IMR-90 (cell line): ENCODE results near the gene MSH5.

Experiments
- BHLHE40 ChIP-seq: fragments of 150-350 bp; IDR thresholded peaks from 2 replicates; pipeline ENCODE4 v1.6.1; 2016; ENCODE audit warnings: mild to moderate bottlenecking, low read depth, low read length
- CTCF ChIP-seq: conservative IDR thresholded peaks from 2 replicates; pipeline ENCODE4 v1.5.1; 2012; ENCODE audit warnings: mild to moderate bottlenecking, low read depth, low read length, improper control_type of control experiment
- NFE2L2 ChIP-seq: fragments of 150-350 bp; IDR thresholded peaks from 2 replicates; pipeline ENCODE4 v1.6.1; 2016; ENCODE audit warnings: low read depth, mild to moderate bottlenecking, low read length
- POLR2A ChIP-seq: IDR thresholded peaks from 2 replicates; pipeline ENCODE4 v1.6.1; 2012; ENCODE audit warnings: mild to moderate bottlenecking, low read depth, low read length

DNA sequence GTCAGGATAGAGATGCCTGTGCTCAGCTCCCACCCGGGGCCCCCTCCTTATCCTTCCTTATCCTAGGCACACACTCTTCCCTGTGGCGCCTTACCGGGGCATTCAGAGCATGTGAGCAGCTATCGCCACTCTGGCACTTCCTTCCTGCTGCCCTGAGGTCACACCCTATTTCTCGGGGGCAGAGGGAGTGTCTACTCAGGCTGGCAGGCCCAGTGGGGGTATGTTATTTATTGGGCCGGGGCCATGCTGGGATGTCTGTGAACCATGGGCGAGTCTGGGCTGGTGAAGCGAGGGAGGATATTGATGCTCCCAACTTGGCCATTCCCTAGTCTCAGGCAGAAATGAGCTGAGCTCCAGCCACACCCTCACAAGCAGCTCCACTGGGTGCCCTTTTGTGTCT is 28.6 kb upstream of the MSH5 start:
- no peak for TF ChIP-seq POLR2A
- TF ChIP-seq CTCF = no peak
- no peak for TF ChIP-seq BHLHE40
- TF ChIP-seq NFE2L2 = no peak
